Stomach smooth muscle (tissue), 2 donors: Measurements from ENCODE around the gene GBE1.
"Not testable (repeated sequence)": the region's sequence is repeated elsewhere in the genome, so short reads cannot be mapped to it uniquely, and the experiment has no call there.

Experiments
- H3K27ac ChIP-seq: one replicate; pipeline ENCODE4 v1.7.0; 2013; ENCODE audit warnings: mild to moderate bottlenecking, low read length, inconsistent platforms
- H3K27me3 ChIP-seq, 2 donors: one replicate each; pipeline ENCODE4 v1.7.0; 2013; ENCODE audit warnings: low read length in 2 of 2; ENCODE audit not compliant: insufficient read depth in 2 of 2, control insufficient read depth in 1 of 2
- H3K36me3 ChIP-seq, 2 donors: one replicate each; pipeline ENCODE4 v1.7.0; 2013; ENCODE audit warnings: low read length in 2 of 2; ENCODE audit not compliant: control insufficient read depth in 2 of 2, insufficient read depth in 2 of 2
- H3K4me1 ChIP-seq: one replicate; pipeline ENCODE4 v1.7.0; 2013; ENCODE audit warnings: low read length; ENCODE audit not compliant: control insufficient read depth, insufficient read depth
- H3K4me3 ChIP-seq, 2 donors: one replicate each; pipeline ENCODE4 v1.7.0; 2013; ENCODE audit warnings: low read length in 2 of 2
- H3K9ac ChIP-seq, 2 donors: one replicate each; pipeline ENCODE4 v1.7.0; 2013; ENCODE audit warnings: low read length in 2 of 2, mild to moderate bottlenecking in 1 of 2
- H3K9me3 ChIP-seq, 2 donors: one replicate each; pipeline ENCODE4 v1.7.0; 2013; ENCODE audit warnings: low read length in 2 of 2; ENCODE audit not compliant: control insufficient read depth in 2 of 2
- donor health status: healthy.
- donor health status: Pancreatic carcinoma.

Gene GBE1

GRCh38 chr3:81753416-81754027 lies 7.9 kb downstream of the GBE1 start:
- no peak overlapping the region for H3K27ac ChIP-seq
- H3K4me3 ChIP-seq, result no peak overlapping the region
- no peaks in the 10 kb centered on the region for H3K4me1 ChIP-seq
- no peaks in the 10 kb centered on the region for H3K36me3 ChIP-seq
- peaks cover 0 to 7% of the 10 kb centered on the region in 2 donors for H3K9me3 ChIP-seq
- no peaks in the 10 kb centered on the region for H3K27me3 ChIP-seq
- no peak overlapping the region for H3K9ac ChIP-seq

GRCh38 chr3:81752604-81753003 lies 8.8 kb downstream of the GBE1 start:
- Histone ChIP-seq H3K9ac (no peak overlapping the region), H3K4me1 (no peaks in the 10 kb centered on the region), H3K27ac (no peak overlapping the region)

GRCh38 chr3:81749265-81749664 lies 12.2 kb downstream of the GBE1 start:
- Histone ChIP-seq H3K4me3 (no peak overlapping the region), H3K9ac (no peak overlapping the region), H3K27me3 (no peaks in the 10 kb centered on the region), H3K9me3 (peaks cover 0 to under 1% of the 10 kb centered on the region in 2 donors), H3K27ac (no peak overlapping the region), H3K4me1 (no peaks in the 10 kb centered on the region), H3K36me3 (no peaks in the 10 kb centered on the region)

More at GRCh38 chr3:81752604-81753003, 8.8 kb downstream of the GBE1 start:
- no peaks in the 10 kb centered on the region for H3K36me3 ChIP-seq
- no peaks in the 10 kb centered on the region for H3K27me3 ChIP-seq
- H3K9me3 ChIP-seq, result peaks cover 0 to 7% of the 10 kb centered on the region in 2 donors
- no peak overlapping the region for H3K4me3 ChIP-seq

GRCh38 chr3:81747280-81747679 lies 14.2 kb downstream of the GBE1 start:
- H3K9ac ChIP-seq, H3K27ac ChIP-seq, H3K9me3 ChIP-seq, H3K27me3 ChIP-seq, H3K4me1 ChIP-seq, H3K36me3 ChIP-seq, H3K4me3 ChIP-seq: not testable (repeated sequence)

- Histone ChIP-seq H3K9ac (no peak overlapping the region), H3K9me3 (no peaks in the 10 kb centered on the region), H3K27me3 (no peaks in the 10 kb centered on the region), H3K4me3 (no peak overlapping the region), H3K36me3 (no peaks in the 10 kb centered on the region), H3K27ac (no peak overlapping the region), H3K4me1 (no peaks in the 10 kb centered on the region)
Observed at GRCh38 chr3:81744366-81744765, 17.1 kb downstream of the GBE1 start.

GRCh38 chr3:81743096-81744025 lies 18.1 kb downstream of the GBE1 start:
- H3K4me1 ChIP-seq, result no peaks in the 10 kb centered on the region
- H3K27ac ChIP-seq, result no peak overlapping the region

GRCh38 chr3:81742581-81742980 lies 18.9 kb downstream of the GBE1 start:
- no peaks in the 10 kb centered on the region for H3K36me3 ChIP-seq
- no peaks in the 10 kb centered on the region for H3K4me1 ChIP-seq
- no peaks in the 10 kb centered on the region for H3K27me3 ChIP-seq
- peak overlapping the region in 1 of 2 donors; percentile 30 for H3K4me3 ChIP-seq
- no peak overlapping the region for H3K9ac ChIP-seq
- no peaks in the 10 kb centered on the region for H3K9me3 ChIP-seq
- no peak overlapping the region for H3K27ac ChIP-seq

More at GRCh38 chr3:81743096-81744025, 18.1 kb downstream of the GBE1 start:
- H3K27me3 ChIP-seq, result no peaks in the 10 kb centered on the region
- no peaks in the 10 kb centered on the region for H3K36me3 ChIP-seq
- H3K4me3 ChIP-seq, result no peak overlapping the region
- no peaks in the 10 kb centered on the region for H3K9me3 ChIP-seq
- no peak overlapping the region for H3K9ac ChIP-seq

GRCh38 chr3:81741216-81741615 lies 20.2 kb downstream of the GBE1 start:
- Histone ChIP-seq H3K4me3 (no peak overlapping the region), H3K36me3 (no peaks in the 10 kb centered on the region), H3K4me1 (no peaks in the 10 kb centered on the region), H3K27ac (no peak overlapping the region), H3K9ac (no peak overlapping the region), H3K27me3 (no peaks in the 10 kb centered on the region), H3K9me3 (no peaks in the 10 kb centered on the region)

- no peaks in the 10 kb centered on the region for H3K9me3 ChIP-seq
- H3K36me3 ChIP-seq, result no peaks in the 10 kb centered on the region
- no peak overlapping the region for H3K9ac ChIP-seq
- no peaks in the 10 kb centered on the region for H3K27me3 ChIP-seq
- no peaks in the 10 kb centered on the region for H3K4me1 ChIP-seq
- no peak overlapping the region for H3K27ac ChIP-seq
- H3K4me3 ChIP-seq, result no peak overlapping the region
Observed at GRCh38 chr3:81740731-81741130, 20.7 kb downstream of the GBE1 start.

- no peaks in the 10 kb centered on the region for H3K27me3 ChIP-seq
- H3K27ac ChIP-seq, result no peak overlapping the region
Observed at GRCh38 chr3:81735334-81735733, 26.1 kb downstream of the GBE1 start.

GRCh38 chr3:81734742-81735141 lies 26.7 kb downstream of the GBE1 start:
- Histone ChIP-seq H3K4me3 (no peak overlapping the region), H3K9ac (no peak overlapping the region), H3K9me3 (no peaks in the 10 kb centered on the region), H3K4me1 (no peaks in the 10 kb centered on the region), H3K36me3 (no peaks in the 10 kb centered on the region), H3K27me3 (no peaks in the 10 kb centered on the region), H3K27ac (no peak overlapping the region)

More at GRCh38 chr3:81735334-81735733, 26.1 kb downstream of the GBE1 start:
- no peak overlapping the region for H3K4me3 ChIP-seq
- no peaks in the 10 kb centered on the region for H3K4me1 ChIP-seq
- H3K9ac ChIP-seq, result no peak overlapping the region
- no peaks in the 10 kb centered on the region for H3K36me3 ChIP-seq
- no peaks in the 10 kb centered on the region for H3K9me3 ChIP-seq
